ENCODE results near the gene NDST1.

GRCh38 chr5:150571836-150572235 is 63.9 kb downstream of the NDST1 start:
- TF ChIP-seq CTCF (IDR thresholded peaks at IDR 0.05; ENCODE audit: borderline replicate concordance, extremely low read depth, low read length, poor library complexity, severe bottlenecking) (no peak), EZH2 (IDR thresholded peaks at IDR 0.05; ENCODE audit: borderline replicate concordance, low read depth, low read length, severe bottlenecking) (no peak)
